Ishikawa (cell line): ENCODE measurements around the gene IVL.

Source experiments
- CEBPB ChIP-seq: IDR thresholded peaks from 2 replicates; pipeline ENCODE4 v1.6.1; 2012
- CREB1 ChIP-seq: IDR thresholded peaks from 2 replicates; pipeline ENCODE4 v1.6.1; 2012; ENCODE audit warnings: low read depth
- RAD21 ChIP-seq: IDR thresholded peaks from 2 replicates; pipeline ENCODE4 v1.6.1; 2012; ENCODE audit warnings: low read depth
- TCF12 ChIP-seq: IDR thresholded peaks from 2 replicates; pipeline ENCODE4 v1.6.1; 2012; ENCODE audit warnings: low read depth
- TEAD4 ChIP-seq: IDR thresholded peaks from 2 replicates; pipeline ENCODE4 v1.6.1; 2012
- YY1 ChIP-seq: IDR thresholded peaks from 2 replicates; pipeline ENCODE4 v1.6.1; 2012; ENCODE audit warnings: low read depth

DNA sequence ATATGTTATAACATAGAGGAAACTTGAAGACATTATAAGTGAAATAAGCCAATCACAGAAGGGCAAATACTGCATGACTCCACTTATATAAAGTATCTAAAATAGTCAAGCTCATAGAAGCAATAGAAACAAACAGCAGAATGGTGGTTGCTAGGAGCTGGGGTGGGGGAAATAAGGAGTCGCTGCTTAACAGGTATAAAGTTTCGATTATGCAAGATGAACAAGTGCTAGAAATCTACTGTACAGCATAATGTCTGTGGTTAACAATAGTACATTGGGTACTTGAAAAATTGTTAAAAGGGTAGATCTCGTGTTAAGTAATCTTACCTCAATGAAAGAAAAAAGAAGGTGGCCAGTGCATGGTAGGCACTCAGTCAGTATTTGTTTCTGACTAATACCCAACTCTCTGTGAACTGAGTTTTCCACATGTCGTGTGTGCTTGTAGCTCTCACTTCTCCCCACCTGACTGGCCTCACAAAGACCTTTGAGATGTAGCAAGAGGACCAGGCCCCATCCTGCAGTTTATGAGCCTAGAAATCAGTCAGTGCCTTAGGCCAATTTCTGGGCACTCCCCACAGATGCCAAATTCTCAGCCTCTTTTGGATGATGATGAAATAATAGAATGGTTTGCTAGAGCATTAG is 23.9 kb downstream of the IVL start:
- no peak for TF ChIP-seq CEBPB
- no peak for TF ChIP-seq CREB1
- no peak for TF ChIP-seq TEAD4
- TF ChIP-seq RAD21 = no peak
- no peak for TF ChIP-seq YY1
- TF ChIP-seq TCF12 = no peak
